ENCODE measurements around the gene ELF4.

DNA sequence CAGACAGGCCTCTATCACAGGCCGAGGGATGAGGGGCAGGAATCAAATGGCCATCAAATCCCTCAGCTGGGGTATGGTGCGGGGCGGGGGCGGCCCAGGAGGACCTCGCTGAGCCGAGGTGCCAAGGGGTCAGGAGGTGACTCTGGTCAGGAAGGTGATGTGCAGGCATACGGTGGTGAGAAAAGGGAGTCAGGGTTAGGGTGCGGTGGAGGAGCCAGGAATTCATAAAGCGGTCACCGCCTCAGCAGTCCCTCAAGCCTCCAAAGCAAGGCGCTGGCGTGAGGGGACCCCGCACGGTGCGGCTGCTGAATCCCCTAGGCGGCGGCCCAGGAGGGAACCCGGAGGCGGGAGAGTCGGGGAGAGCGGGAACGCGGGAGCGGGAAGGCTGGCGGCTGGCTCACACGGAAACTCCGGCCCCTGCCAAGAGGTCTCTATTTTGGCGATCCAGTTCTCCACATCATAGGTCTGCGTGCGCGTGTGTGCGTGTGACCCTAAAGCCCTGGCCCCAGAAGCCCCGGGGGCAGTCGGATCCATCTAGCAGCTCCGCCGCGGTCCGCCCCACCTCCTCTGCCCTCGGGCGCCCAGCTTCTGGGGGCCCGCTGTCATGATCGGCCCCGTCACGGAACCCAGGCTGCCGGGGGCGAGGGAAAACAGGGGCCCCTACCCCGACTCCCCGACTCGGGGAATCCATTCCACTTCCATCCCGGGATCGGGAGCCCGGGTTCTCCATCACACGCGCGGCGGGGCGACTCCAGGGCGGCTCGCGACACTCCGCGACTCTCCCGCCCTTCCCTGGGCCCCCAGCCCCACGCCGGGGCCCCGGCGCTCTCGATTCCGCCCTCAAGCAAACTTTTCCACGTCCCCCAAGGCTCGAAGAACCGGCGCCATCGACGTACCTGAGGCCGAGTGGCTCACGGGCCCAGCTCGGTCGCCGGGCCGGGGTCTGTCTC lies 593 bp downstream of the ELF4 start:
- TF ChIP-seq, protein P1, sequence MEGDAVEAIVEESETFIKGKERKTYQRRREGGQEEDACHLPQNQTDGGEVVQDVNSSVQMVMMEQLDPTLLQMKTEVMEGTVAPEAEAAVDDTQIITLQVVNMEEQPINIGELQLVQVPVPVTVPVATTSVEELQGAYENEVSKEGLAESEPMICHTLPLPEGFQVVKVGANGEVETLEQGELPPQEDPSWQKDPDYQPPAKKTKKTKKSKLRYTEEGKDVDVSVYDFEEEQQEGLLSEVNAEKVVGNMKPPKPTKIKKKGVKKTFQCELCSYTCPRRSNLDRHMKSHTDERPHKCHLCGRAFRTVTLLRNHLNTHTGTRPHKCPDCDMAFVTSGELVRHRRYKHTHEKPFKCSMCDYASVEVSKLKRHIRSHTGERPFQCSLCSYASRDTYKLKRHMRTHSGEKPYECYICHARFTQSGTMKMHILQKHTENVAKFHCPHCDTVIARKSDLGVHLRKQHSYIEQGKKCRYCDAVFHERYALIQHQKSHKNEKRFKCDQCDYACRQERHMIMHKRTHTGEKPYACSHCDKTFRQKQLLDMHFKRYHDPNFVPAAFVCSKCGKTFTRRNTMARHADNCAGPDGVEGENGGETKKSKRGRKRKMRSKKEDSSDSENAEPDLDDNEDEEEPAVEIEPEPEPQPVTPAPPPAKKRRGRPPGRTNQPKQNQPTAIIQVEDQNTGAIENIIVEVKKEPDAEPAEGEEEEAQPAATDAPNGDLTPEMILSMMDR (IDR thresholded peaks at IDR 0.05) = no peak
- no peak for TF ChIP-seq POLR2AphosphoS5 (IDR thresholded peaks at IDR 0.05)

All from suprapubic skin (tissue), 3 donors.